Fibroblast of villous mesenchyme (primary cell): ENCODE results near the gene PDAP1. TPM values are rescaled to one million over a fixed set of nuclear protein-coding genes. Genes with fewer than 3 reads are reported as not detected.
A peak's percentile ranks its signal among the peaks of the same experiment; 100 is the strongest.
"Not testable (repeated sequence)": the region's sequence is repeated elsewhere in the genome, so short reads cannot be mapped to it uniquely, and the experiment has no call there.

Experiments used
- DNase-seq: peaks from one replicate; pipeline ENCODE4 v3.0.0-alpha.2; 2010; ENCODE audit warnings: low read depth
- H3K4me3 ChIP-seq: 2 replicates; pipeline ENCODE4 v1.5.1; 2011; ENCODE audit warnings: low read depth, mild to moderate bottlenecking, low read length
- total RNA-seq: library from RNA; depleted of rRNA; stranded (reverse); fragments of >200 nt; gene quantifications from 2 replicates; pipeline ENCODE4 v1.2.3, GENCODE V29; 2012
- TF ChIP-seq, protein P1 (sequence below): IDR thresholded peaks from 2 replicates; pipeline ENCODE4 v1.5.1; 2012; ENCODE audit warnings: low read depth, mild to moderate bottlenecking, low read length; ENCODE audit not compliant: insufficient read depth

PDAP1 gene
- total RNA-seq, 1 donor: 34.5 TPM

GRCh38 chr7:99362801-99363200 is 45.6 kb downstream of the PDAP1 start:
- H3K4me3 ChIP-seq: no peak overlapping the region
- DNase-seq: peak; percentile 86

GRCh38 chr7:99359465-99360154 is 48.8 kb downstream of the PDAP1 start:
- TF ChIP-seq, protein P1, sequence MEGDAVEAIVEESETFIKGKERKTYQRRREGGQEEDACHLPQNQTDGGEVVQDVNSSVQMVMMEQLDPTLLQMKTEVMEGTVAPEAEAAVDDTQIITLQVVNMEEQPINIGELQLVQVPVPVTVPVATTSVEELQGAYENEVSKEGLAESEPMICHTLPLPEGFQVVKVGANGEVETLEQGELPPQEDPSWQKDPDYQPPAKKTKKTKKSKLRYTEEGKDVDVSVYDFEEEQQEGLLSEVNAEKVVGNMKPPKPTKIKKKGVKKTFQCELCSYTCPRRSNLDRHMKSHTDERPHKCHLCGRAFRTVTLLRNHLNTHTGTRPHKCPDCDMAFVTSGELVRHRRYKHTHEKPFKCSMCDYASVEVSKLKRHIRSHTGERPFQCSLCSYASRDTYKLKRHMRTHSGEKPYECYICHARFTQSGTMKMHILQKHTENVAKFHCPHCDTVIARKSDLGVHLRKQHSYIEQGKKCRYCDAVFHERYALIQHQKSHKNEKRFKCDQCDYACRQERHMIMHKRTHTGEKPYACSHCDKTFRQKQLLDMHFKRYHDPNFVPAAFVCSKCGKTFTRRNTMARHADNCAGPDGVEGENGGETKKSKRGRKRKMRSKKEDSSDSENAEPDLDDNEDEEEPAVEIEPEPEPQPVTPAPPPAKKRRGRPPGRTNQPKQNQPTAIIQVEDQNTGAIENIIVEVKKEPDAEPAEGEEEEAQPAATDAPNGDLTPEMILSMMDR: no peak
- no peak for DNase-seq
- H3K4me3 ChIP-seq: no peak overlapping the region

More at GRCh38 chr7:99362801-99363200, 45.6 kb downstream of the PDAP1 start:
- TF ChIP-seq, protein P1: no peak

DNA sequence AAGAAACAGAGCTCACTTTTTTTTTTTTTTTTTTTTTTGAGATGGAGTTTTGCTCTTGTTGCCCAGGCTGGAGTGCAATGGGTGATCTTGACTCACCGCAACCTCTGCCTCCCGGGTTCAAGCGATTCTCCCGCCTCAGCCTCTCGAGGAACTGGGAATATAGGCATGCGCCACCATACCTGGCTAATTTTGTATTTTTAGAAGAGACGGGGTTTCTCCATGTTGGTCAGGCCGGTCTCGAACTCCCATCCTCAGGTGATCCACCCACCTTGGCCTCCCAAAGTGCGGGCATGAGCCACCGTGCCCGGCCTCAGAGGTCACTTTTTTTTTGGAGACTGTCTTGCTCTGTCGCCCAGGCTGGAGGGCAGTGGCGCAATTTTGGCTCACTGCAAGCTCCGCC is 49.9 kb downstream of the PDAP1 start:
- not testable (repeated sequence) for DNase-seq, H3K4me3 ChIP-seq

DNA sequence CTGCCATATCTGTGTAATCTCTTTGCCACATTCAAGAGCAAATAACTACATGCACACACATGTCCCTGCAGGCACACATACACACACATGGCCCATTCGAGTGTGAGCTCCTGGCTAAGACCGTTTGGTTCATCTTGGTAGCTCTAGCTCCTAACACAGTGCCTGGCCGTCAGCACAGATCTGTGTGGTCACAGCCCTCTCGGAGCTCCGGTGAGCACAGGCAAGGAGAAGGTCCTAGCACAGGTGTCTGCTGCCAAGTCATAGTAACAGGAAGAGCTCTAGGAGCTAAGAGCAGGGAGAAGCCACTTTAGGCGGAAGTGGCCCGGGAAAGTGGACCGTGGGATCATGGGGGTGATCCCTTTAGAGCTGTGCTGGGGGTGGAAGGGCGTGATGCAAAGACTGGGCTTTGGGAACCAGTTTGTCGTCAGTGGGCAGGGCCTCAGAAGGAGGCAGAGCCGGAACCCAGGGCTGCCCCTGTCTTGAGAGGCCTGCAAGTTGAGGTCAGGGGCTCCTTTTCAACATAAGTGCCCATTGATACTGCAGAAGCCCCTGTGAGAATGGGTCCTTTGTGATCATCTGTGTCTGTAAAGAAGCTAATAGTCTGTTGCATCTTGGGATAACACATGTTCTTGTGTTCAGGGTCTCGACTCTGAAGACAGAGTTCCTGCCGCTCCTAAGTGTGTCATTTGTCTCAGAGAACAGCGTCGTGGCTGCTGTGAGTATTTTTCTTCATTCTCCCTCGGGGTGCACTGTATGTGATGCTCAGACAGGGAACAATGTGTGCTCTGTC is 50.5 kb downstream of the PDAP1 start:
- H3K4me3 ChIP-seq: no peak overlapping the region
- TF ChIP-seq, protein P1: no peak
- DNase-seq: no peak

DNA sequence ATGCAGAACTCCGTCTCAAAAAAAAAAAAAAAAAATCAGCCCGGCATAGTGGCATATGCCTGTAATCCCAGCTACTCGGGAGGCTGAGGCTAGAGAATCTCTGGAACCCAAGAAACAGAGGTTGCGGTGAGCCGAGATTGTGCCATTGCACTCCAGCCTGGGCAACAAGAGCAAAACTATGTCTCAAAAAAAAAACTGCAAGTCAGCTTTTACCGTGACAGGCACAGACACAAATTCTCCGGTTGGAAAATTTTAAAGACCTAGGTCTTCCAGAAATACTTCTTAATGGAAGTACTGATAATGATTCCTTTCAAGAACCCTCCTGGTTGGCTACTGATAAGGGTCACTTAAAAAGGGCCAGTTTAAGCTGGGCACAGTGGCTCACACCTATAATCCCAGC is 53.3 kb downstream of the PDAP1 start:
- no peak overlapping the region for H3K4me3 ChIP-seq
- no peak for DNase-seq
- TF ChIP-seq, protein P1: no peak

- no peak for DNase-seq
- H3K4me3 ChIP-seq: no peak overlapping the region
- TF ChIP-seq, protein P1: no peak
Measured at GRCh38 chr7:99352247-99352646, 56.1 kb downstream of the PDAP1 start.

GRCh38 chr7:99350641-99351040 is 57.8 kb downstream of the PDAP1 start:
- DNase-seq: not testable (repeated sequence)

More at GRCh38 chr7:99350641-99351040, 57.8 kb downstream of the PDAP1 start:
- not testable (repeated sequence) for H3K4me3 ChIP-seq

Other genes with a start within 250 kb of the PDAP1 start
- not detected in 2 replicates for gene KPNA7, start 200.5 kb downstream of the PDAP1 start, total RNA-seq
- not detected in 2 replicates for gene MYH16, start 135.8 kb downstream of the PDAP1 start, total RNA-seq
- gene ARPC1A, start 82.7 kb downstream of the PDAP1 start, total RNA-seq: 158 and 160 TPM in 2 replicates
- 186 and 241 TPM in 2 replicates for gene ARPC1B, start 33.9 kb downstream of the PDAP1 start, total RNA-seq
- 101 and 170 TPM in 2 replicates for gene BUD31, start 372 bp upstream of the PDAP1 start, total RNA-seq
- gene PTCD1, start 30.2 kb upstream of the PDAP1 start, total RNA-seq: 7.7 and 8.2 TPM in 2 replicates
- 33.8 and 38.4 TPM in 2 replicates for gene CPSF4, start 30.3 kb upstream of the PDAP1 start, total RNA-seq
- 190 and 573 TPM in 2 replicates for gene ATP5MF, start 57.6 kb upstream of the PDAP1 start, total RNA-seq
- gene ZNF789, start 64.3 kb upstream of the PDAP1 start, total RNA-seq: 9.3 and 11.7 TPM in 2 replicates
- 22.5 and 30.2 TPM in 2 replicates for gene ZNF394, start 91.7 kb upstream of the PDAP1 start, total RNA-seq
- 11.6 and 17.7 TPM in 2 replicates for gene ZKSCAN5, start 96.1 kb upstream of the PDAP1 start, total RNA-seq
- gene FAM200A, start 143.5 kb upstream of the PDAP1 start, total RNA-seq: 5.5 and 9.5 TPM in 2 replicates
- 75.7 and 88.5 TPM in 2 replicates for gene ZNF655, start 150.0 kb upstream of the PDAP1 start, total RNA-seq
- 0.43 and 1.6 TPM in 2 replicates for gene TMEM225B, start 189.7 kb upstream of the PDAP1 start, total RNA-seq
- gene ZSCAN25, start 208.3 kb upstream of the PDAP1 start, total RNA-seq: 11.9 and 13.4 TPM in 2 replicates